Activated CD8-positive, alpha-beta T cell treated with anti-CD3 and anti-CD28 coated beads for 36 hours (primary cell): Measurements from ENCODE around the gene TIMM22. TPM values are rescaled to one million over a fixed set of nuclear protein-coding genes. Genes with fewer than 3 reads are reported as not detected.

Experiments
- ATAC-seq: fragments of 200-7000 bp; cut with Tn5 transposase; one replicate; pipeline ENCODE4 v1.10.0; 2021; ENCODE audit warnings: mild to moderate bottlenecking, moderate library complexity
- CTCF ChIA-PET: fragments of 350-600 bp; sonication (Branson Sonifier 250); formaldehyde crosslinking; loops from one replicate; lab custom pipeline; 2021; ENCODE audit warnings: antibody characterized with exemption; lab: Charles Lee
- POLR2A ChIA-PET: fragments of 350-600 bp; sonication (Branson Sonifier 250); formaldehyde crosslinking; loops from one replicate; lab custom pipeline; 2021; ENCODE audit warnings: antibody characterized with exemption; lab: Charles Lee
- DNase-seq: peaks from one replicate; pipeline ENCODE4 v3.0.0-alpha.2; 2020
- H3K27ac Mint-ChIP-seq: one replicate; pipeline ENCODE4 v1.8.0; 2021; ENCODE audit warnings: mild to moderate bottlenecking, mixed read lengths
- H3K27me3 Mint-ChIP-seq: one replicate; pipeline ENCODE4 v1.8.0; 2021; ENCODE audit warnings: mixed read lengths
- H3K36me3 Mint-ChIP-seq: one replicate; pipeline ENCODE4 v1.8.0; 2021; ENCODE audit warnings: low read depth, mixed read lengths
- H3K4me1 Mint-ChIP-seq: one replicate; pipeline ENCODE4 v1.8.0; 2021; ENCODE audit warnings: low read depth, mixed read lengths
- H3K4me3 Mint-ChIP-seq: one replicate; pipeline ENCODE4 v1.8.0; 2021; ENCODE audit warnings: mild to moderate bottlenecking, moderate library complexity, mixed read lengths
- H3K9me3 Mint-ChIP-seq: one replicate; pipeline ENCODE4 v1.8.0; 2021; ENCODE audit warnings: mixed read lengths
- CTCF ChIP-seq: fragments of 200-600 bp; IDR thresholded peaks from one replicate; pipeline ENCODE4 v1.8.0; 2022; ENCODE audit warnings: antibody characterized with exemption, mild to moderate bottlenecking
- intact Hi-C: fragments of 100-400 bp; cut with micrococcal nuclease; formaldehyde crosslinking; loops from one replicate; pipeline ENCODE4 v1.10.0; 2022
- total RNA-seq, 2 experiments: library from RNA; stranded (reverse); gene quantifications; one replicate each; pipeline ENCODE4 v1.2.3, GENCODE V29; 2021

Gene TIMM22
- total RNA-seq, 2 experiments from 2014 or later, result 8.8 to 10.2 TPM

- no peak for TF ChIP-seq CTCF
- ATAC-seq (no peak), DNase-seq (no peak)
- intact Hi-C loops, result no loop called here
- Mint-ChIP-seq H3K27me3 (peaks cover 16% of the 10 kb centered on the region), H3K9me3 (no peaks in the 10 kb centered on the region), H3K4me3 (no peak overlapping the region), H3K4me1 (no peaks in the 10 kb centered on the region), H3K27ac (no peak overlapping the region), H3K36me3 (no peaks in the 10 kb centered on the region)
- ChIA-PET POLR2A (no interaction called here), CTCF (no interaction called here)
These were observed 34.8 kb upstream of the TIMM22 start for GRCh38 chr17:962166-962565.

DNA sequence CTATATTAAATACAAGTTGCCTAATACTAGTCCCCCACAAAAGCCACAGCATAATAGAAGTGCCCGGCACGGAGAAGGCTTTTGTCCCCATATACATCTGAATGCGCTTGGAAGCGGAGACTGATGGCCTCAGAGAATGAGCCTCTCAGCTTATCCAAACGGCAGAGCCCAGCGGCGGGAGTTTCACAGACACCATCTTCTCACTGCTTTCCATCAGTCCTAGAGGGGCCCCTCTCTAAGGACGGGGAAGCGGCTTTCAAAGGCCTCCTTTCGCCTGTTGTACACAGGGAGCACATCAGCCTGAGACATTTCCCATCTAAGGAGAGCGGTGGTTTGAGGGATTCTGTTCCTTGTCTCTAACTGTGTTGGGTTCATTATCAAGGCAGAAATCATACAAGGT, 34.3 kb upstream of the TIMM22 start:
- no peak for ATAC-seq
- POLR2A ChIA-PET, result no interaction called here
- Mint-ChIP-seq H3K9me3 (no peaks in the 10 kb centered on the region), H3K4me1 (no peaks in the 10 kb centered on the region), H3K36me3 (no peaks in the 10 kb centered on the region), H3K27ac (no peak overlapping the region), H3K27me3 (peaks cover 19% of the 10 kb centered on the region), H3K4me3 (no peak overlapping the region)
- TF ChIP-seq CTCF, result no peak
- DNase-seq, result no peak
- CTCF ChIA-PET, result no interaction called here
- intact Hi-C loops, result no loop called here

DNA sequence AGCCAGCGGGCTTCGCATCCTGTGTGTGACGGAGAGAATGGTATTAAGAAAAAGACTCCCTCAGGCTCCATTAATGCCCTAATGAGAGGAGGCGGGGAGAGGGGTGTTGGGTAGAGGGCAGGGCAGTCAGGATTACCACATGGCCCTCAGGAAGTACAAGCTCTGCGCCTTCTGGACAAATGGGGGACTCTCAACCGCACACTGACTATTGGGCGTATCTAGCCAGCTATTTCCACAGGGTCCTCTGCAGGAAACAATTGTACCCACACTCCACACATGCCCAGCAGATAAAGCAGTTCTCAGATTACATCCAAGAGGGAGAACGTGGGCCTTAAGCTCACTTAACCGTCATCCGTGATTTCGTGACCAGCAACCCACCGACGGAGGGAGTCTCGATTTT, 32.1 kb upstream of the TIMM22 start:
- POLR2A ChIA-PET, result interaction anchor here (0.6 kb wide), 1 partner anchor 121 kb away, joined by 3 read pairs; no protein-coding TSS in a partner anchor
- no peak for DNase-seq
- CTCF ChIA-PET, result interaction anchor here (2.7 kb wide), 1 partner anchor 15 kb away, joined by 9 read pairs; the partner anchor contains the start of gene NXN
- intact Hi-C loops, result no loop called here
- no peaks in the 10 kb centered on the region for H3K36me3 Mint-ChIP-seq
- no peak for TF ChIP-seq CTCF
- peaks cover 2% of the 10 kb centered on the region for H3K4me1 Mint-ChIP-seq
- no peak overlapping the region for H3K4me3 Mint-ChIP-seq
- no peak for ATAC-seq
- peaks cover 35% of the 10 kb centered on the region for H3K27me3 Mint-ChIP-seq
- H3K27ac Mint-ChIP-seq, result no peak overlapping the region
- H3K9me3 Mint-ChIP-seq, result no peaks in the 10 kb centered on the region

- Mint-ChIP-seq H3K4me1 (peaks cover 2% of the 10 kb centered on the region), H3K27me3 (peaks cover 37% of the 10 kb centered on the region), H3K4me3 (no peak overlapping the region), H3K9me3 (no peaks in the 10 kb centered on the region), H3K36me3 (no peaks in the 10 kb centered on the region), H3K27ac (no peak overlapping the region)
- ChIA-PET CTCF (interaction anchor here (0.9 to 2.7 kb wide), 2 partner anchors 15 to 86 kb away, joined by 3 to 9 read pairs; partner anchors contain the start of gene NXN), POLR2A (no interaction called here)
- no peak for TF ChIP-seq CTCF
- DNase-seq (no peak), ATAC-seq (no peak)
- intact Hi-C loops, result no loop called here
These were observed 31.5 kb upstream of the TIMM22 start for GRCh38 chr17:965311-965989.

DNA sequence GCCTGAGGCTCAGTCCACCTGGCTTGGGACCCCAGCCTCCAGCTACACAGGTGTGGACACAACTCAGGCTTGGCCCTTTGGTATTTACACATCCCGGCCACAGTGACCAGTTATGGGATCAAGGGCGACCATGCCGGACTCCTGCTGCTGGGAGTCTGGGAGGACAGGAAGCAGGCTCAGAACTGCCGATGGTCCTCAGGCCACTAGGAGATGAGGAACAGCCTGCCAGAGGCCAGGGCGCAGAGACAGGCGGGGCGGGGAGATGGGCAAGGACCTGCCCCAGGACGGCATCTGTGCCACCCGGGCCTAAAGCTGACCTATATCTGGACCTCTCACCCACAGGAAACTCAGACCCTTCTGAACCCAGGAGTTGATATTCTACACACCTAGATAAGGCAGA, 29.8 kb upstream of the TIMM22 start:
- no peak overlapping the region for H3K27ac Mint-ChIP-seq
- TF ChIP-seq CTCF, result no peak
- H3K27me3 Mint-ChIP-seq, result peaks cover 34% of the 10 kb centered on the region
- H3K4me1 Mint-ChIP-seq, result peaks cover 2% of the 10 kb centered on the region
- POLR2A ChIA-PET, result interaction anchor here (0.6 kb wide), 1 partner anchor 91 kb away, joined by 5 read pairs; no protein-coding TSS in a partner anchor
- no peaks in the 10 kb centered on the region for H3K36me3 Mint-ChIP-seq
- H3K9me3 Mint-ChIP-seq, result no peaks in the 10 kb centered on the region
- DNase-seq (no peak), ATAC-seq (no peak)
- CTCF ChIA-PET, result no interaction called here
- intact Hi-C loops, result no loop called here
- no peak overlapping the region for H3K4me3 Mint-ChIP-seq
